Activated CD8-positive, alpha-beta T cell treated with anti-CD3 and anti-CD28 coated beads for 36 hours (primary cell): Measurements from ENCODE around the gene CCNA1. TPM values are rescaled to one million over a fixed set of nuclear protein-coding genes. Genes with fewer than 3 reads are reported as not detected.

Source experiments
- ATAC-seq: fragments of 200-7000 bp; cut with Tn5 transposase; one replicate; pipeline ENCODE4 v1.10.0; 2021; ENCODE audit warnings: mild to moderate bottlenecking, moderate library complexity
- CTCF ChIA-PET: fragments of 350-600 bp; sonication (Branson Sonifier 250); formaldehyde crosslinking; loops from one replicate; lab custom pipeline; 2021; ENCODE audit warnings: antibody characterized with exemption; lab: Charles Lee
- POLR2A ChIA-PET: fragments of 350-600 bp; sonication (Branson Sonifier 250); formaldehyde crosslinking; loops from one replicate; lab custom pipeline; 2021; ENCODE audit warnings: antibody characterized with exemption; lab: Charles Lee
- DNase-seq: peaks from one replicate; pipeline ENCODE4 v3.0.0-alpha.2; 2020
- H3K27ac Mint-ChIP-seq: one replicate; pipeline ENCODE4 v1.8.0; 2021; ENCODE audit warnings: mild to moderate bottlenecking, mixed read lengths
- H3K27me3 Mint-ChIP-seq: one replicate; pipeline ENCODE4 v1.8.0; 2021; ENCODE audit warnings: mixed read lengths
- H3K36me3 Mint-ChIP-seq: one replicate; pipeline ENCODE4 v1.8.0; 2021; ENCODE audit warnings: low read depth, mixed read lengths
- H3K4me1 Mint-ChIP-seq: one replicate; pipeline ENCODE4 v1.8.0; 2021; ENCODE audit warnings: low read depth, mixed read lengths
- H3K4me3 Mint-ChIP-seq: one replicate; pipeline ENCODE4 v1.8.0; 2021; ENCODE audit warnings: mild to moderate bottlenecking, moderate library complexity, mixed read lengths
- H3K9me3 Mint-ChIP-seq: one replicate; pipeline ENCODE4 v1.8.0; 2021; ENCODE audit warnings: mixed read lengths
- CTCF ChIP-seq: fragments of 200-600 bp; IDR thresholded peaks from one replicate; pipeline ENCODE4 v1.8.0; 2022; ENCODE audit warnings: antibody characterized with exemption, mild to moderate bottlenecking
- intact Hi-C: fragments of 100-400 bp; cut with micrococcal nuclease; formaldehyde crosslinking; loops from one replicate; pipeline ENCODE4 v1.10.0; 2022
- total RNA-seq, 2 experiments: library from RNA; stranded (reverse); gene quantifications; one replicate each; pipeline ENCODE4 v1.2.3, GENCODE V29; 2021

CCNA1 gene
- total RNA-seq, 2 experiments from 2014 or later, result not detected

- Mint-ChIP-seq H3K4me1 (no peaks in the 10 kb centered on the region), H3K27ac (no peak overlapping the region), H3K4me3 (no peak overlapping the region), H3K9me3 (peaks cover 9% of the 10 kb centered on the region), H3K27me3 (no peaks in the 10 kb centered on the region), H3K36me3 (no peaks in the 10 kb centered on the region)
- POLR2A ChIA-PET, result no interaction called here
- CTCF ChIA-PET, result no interaction called here
- TF ChIP-seq CTCF, result no peak
- no peak for ATAC-seq
- DNase-seq, result no peak
- intact Hi-C loops, result no loop called here
These were observed 48.6 kb downstream of the CCNA1 start for GRCh38 chr13:36480726-36481427.

GRCh38 chr13:36490055-36490454, 57.8 kb downstream of the CCNA1 start:
- no peaks in the 10 kb centered on the region for H3K4me1 Mint-ChIP-seq
- intact Hi-C loops, result no loop called here
- DNase-seq, result no peak
- no peaks in the 10 kb centered on the region for H3K36me3 Mint-ChIP-seq
- ChIA-PET CTCF (no interaction called here), POLR2A (no interaction called here)
- no peak for ATAC-seq
- no peaks in the 10 kb centered on the region for H3K9me3 Mint-ChIP-seq
- peaks cover 3% of the 10 kb centered on the region for H3K27me3 Mint-ChIP-seq
- H3K27ac Mint-ChIP-seq, result no peak overlapping the region
- no peak overlapping the region for H3K4me3 Mint-ChIP-seq
- TF ChIP-seq CTCF, result no peak

Other genes starting within 250 kb of the CCNA1 start
- gene SOHLH2, start 217.9 kb upstream of the CCNA1 start, total RNA-seq, result not detected
- gene CCDC169, start 134.7 kb upstream of the CCNA1 start, total RNA-seq, result not detected
- gene SPART, start 86.1 kb upstream of the CCNA1 start, total RNA-seq, result 10 to 100 TPM; 16.0 to 16.4 TPM
- gene SERTM1, start 241.5 kb downstream of the CCNA1 start, total RNA-seq, result not detected